K562 (cell line): ENCODE results near the gene SEC14L2. TPM values are rescaled to one million over a fixed set of nuclear protein-coding genes. Genes with fewer than 3 reads are reported as not detected.

Experiments
- CREB1 ChIP-seq, 2 experiments: sonication (generic) in 1 of 2; formaldehyde crosslinking in 1 of 2; IDR thresholded peaks; 2 replicates each; pipeline versions ENCODE4 v1.6.1 to v1.8.0; 2012 to 2022; ENCODE audit warnings: inconsistent platforms in 1 of 2, mild to moderate bottlenecking in 1 of 2, missing genetic modification reagents in 1 of 2, moderate library complexity in 1 of 2
- NR3C1 ChIP-seq: sonication (generic); formaldehyde crosslinking; IDR thresholded peaks from 2 replicates; pipeline ENCODE4 v1.8.1; 2022; ENCODE audit warnings: missing genetic modification reagents
- POLR3G ChIP-seq: IDR thresholded peaks from 2 replicates; pipeline ENCODE4 v1.6.1; 2011; ENCODE audit not compliant: insufficient read length, insufficient replicate concordance; ENCODE audit errors: extremely low read depth
- RBM34 ChIP-seq: fragments of 200-400 bp; formaldehyde crosslinking; IDR thresholded peaks from 2 replicates; pipeline ENCODE4 v1.6.1; 2018; ENCODE audit warnings: low read length, borderline replicate concordance; ENCODE audit not compliant: insufficient read depth
- ZFP36 ChIP-seq: fragments of 150-350 bp; IDR thresholded peaks from 2 replicates; pipeline ENCODE4 v1.6.1; 2018; ENCODE audit warnings: low read length, low read depth; ENCODE audit not compliant: partially characterized antibody
- polyA plus RNA-seq, 8 experiments: library from polyadenylated mRNA; depleted of rRNA in 4 of 8; stranded (reverse) in 5 of 8; unstranded in 3 of 8; fragments of >200 nt; fragmentation: Nextera tagmentation in 2 of 8; fragmentation: Illumina TruSeq in 1 of 8; extraction: Ambion mirVana in 2 of 8; extraction: Trizol in 1 of 8; gene quantifications; 2 replicates each; pipeline versions ENCODE4 v1.2.1 to v1.2.3, GENCODE V29; 2011 to 2014; ENCODE audit warnings: inconsistent platforms in 1 of 8, missing spikeins in 1 of 8
- total RNA-seq, 7 experiments: library from RNA; depleted of rRNA in 6 of 7; stranded (reverse); fragments of >200 nt in 6 of 7; fragmentation: Illumina TruSeq in 2 of 7; extraction: Trizol in 2 of 7; gene quantifications; 2 replicates each; pipeline versions ENCODE4 v1.2.1 to v1.2.3, GENCODE V29; 2011 to 2021; ENCODE audit warnings: low replicate concordance in 1 of 7
- TF ChIP-seq, protein P1 (sequence below), 2 experiments: fragments of 450-650 bp; formaldehyde crosslinking in 1 of 2; IDR thresholded peaks; 2 replicates each; pipeline versions ENCODE4 v1.4.0 to v1.6.1; 2014 to 2020; ENCODE audit warnings: mild to moderate bottlenecking in 2 of 2, borderline replicate concordance in 1 of 2, low read depth in 1 of 2
- TF ChIP-seq, protein P2 (sequence below), 2 experiments: fragments of 200-800 bp in 1 of 2; sonication (Bioruptor generic) in 1 of 2; sonication (generic) in 1 of 2; formaldehyde crosslinking in 1 of 2; IDR thresholded peaks in 1 of 2; conservative IDR thresholded peaks in 1 of 2; 2 replicates each; pipeline versions ENCODE4 v1.5.0 to v1.6.1; 2016 to 2020; ENCODE audit warnings: missing compliant biosample characterization in 1 of 2, missing genetic modification characterization in 1 of 2, missing genetic modification reagents in 1 of 2
- TF ChIP-seq, protein P3 (sequence below): fragments of 250-450 bp; sonication (Bioruptor Pico); IDR thresholded peaks from 2 replicates; pipeline ENCODE4 v1.5.0; 2021; ENCODE audit warnings: mild to moderate bottlenecking, moderate library complexity
- TF ChIP-seq, protein P4 (sequence below): sonication (generic); formaldehyde crosslinking; IDR thresholded peaks from 2 replicates; pipeline ENCODE4 v1.8.1; 2023; ENCODE audit warnings: mild to moderate bottlenecking, missing genetic modification reagents, moderate library complexity

Gene SEC14L2
- total and polyA plus RNA-seq, 9 of the 15 experiments (the other 6 are each of a cell fraction or from before 2014, with no cell fraction given), result 0.03 to 0.17 (median 0.10) TPM

DNA sequence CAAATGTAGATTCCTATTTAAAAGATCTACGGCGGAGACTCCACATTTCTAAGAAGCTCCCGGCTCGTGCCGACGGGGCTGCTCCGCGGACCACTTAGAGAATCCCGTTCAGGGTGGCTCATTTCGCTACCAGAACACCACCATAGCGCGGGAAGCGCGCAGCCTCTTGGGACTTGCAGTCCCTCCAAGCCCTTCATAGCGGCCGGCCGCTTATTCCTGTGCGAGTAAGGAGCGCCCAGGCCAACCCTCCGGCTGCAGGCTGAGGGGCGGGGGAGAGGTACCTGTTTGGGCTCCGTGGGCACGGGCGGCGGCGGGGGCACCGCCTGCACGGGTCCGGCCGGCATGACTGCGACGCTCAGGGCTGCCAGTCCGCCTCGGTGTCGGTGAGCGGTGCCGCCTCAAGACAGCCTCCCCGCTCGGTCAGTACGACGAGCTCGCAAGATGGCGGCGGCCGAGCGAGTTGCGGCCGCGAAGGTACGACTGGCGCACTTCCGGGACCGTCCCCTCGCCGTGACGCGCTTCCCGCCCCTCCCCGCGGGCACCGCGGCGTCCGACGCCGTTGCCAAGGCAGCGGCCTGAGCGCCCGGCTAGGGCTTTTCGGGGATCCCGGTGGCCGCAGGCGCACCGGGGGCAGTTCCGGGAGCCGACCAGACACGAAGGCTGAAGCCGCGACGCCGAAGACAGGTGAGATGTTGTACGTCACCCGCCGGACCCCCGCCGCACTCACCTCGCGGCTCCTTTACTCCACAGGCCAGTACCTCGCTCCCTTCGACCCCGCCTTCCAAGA lies 40.2 kb upstream of the SEC14L2 start, which contains the start of the genes CCDC157 and SF3A1 (continued):
- TF ChIP-seq, protein P1, sequence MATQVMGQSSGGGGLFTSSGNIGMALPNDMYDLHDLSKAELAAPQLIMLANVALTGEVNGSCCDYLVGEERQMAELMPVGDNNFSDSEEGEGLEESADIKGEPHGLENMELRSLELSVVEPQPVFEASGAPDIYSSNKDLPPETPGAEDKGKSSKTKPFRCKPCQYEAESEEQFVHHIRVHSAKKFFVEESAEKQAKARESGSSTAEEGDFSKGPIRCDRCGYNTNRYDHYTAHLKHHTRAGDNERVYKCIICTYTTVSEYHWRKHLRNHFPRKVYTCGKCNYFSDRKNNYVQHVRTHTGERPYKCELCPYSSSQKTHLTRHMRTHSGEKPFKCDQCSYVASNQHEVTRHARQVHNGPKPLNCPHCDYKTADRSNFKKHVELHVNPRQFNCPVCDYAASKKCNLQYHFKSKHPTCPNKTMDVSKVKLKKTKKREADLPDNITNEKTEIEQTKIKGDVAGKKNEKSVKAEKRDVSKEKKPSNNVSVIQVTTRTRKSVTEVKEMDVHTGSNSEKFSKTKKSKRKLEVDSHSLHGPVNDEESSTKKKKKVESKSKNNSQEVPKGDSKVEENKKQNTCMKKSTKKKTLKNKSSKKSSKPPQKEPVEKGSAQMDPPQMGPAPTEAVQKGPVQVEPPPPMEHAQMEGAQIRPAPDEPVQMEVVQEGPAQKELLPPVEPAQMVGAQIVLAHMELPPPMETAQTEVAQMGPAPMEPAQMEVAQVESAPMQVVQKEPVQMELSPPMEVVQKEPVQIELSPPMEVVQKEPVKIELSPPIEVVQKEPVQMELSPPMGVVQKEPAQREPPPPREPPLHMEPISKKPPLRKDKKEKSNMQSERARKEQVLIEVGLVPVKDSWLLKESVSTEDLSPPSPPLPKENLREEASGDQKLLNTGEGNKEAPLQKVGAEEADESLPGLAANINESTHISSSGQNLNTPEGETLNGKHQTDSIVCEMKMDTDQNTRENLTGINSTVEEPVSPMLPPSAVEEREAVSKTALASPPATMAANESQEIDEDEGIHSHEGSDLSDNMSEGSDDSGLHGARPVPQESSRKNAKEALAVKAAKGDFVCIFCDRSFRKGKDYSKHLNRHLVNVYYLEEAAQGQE (IDR thresholded peaks at IDR 0.05; ENCODE audit: borderline replicate concordance), result no peak
- TF ChIP-seq, protein P1 (CRISPR knock-in tag; IDR thresholded peaks at IDR 0.05; ENCODE audit: low read depth), result peak; percentile 45; the same call in 1 of the 2 replicates
- TF ChIP-seq, protein P2, sequence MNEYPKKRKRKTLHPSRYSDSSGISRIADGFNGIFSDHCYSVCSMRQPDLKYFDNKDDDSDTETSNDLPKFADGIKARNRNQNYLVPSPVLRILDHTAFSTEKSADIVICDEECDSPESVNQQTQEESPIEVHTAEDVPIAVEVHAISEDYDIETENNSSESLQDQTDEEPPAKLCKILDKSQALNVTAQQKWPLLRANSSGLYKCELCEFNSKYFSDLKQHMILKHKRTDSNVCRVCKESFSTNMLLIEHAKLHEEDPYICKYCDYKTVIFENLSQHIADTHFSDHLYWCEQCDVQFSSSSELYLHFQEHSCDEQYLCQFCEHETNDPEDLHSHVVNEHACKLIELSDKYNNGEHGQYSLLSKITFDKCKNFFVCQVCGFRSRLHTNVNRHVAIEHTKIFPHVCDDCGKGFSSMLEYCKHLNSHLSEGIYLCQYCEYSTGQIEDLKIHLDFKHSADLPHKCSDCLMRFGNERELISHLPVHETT (CRISPR knock-in tag; conservative IDR thresholded peaks at IDR 0.05 in 1 of 2, IDR thresholded peaks at IDR 0.05 in 1 of 2), result peak in 1 of 2 experiments; percentile 50; a peak in 1 of 4 replicates
- TF ChIP-seq, protein P3, sequence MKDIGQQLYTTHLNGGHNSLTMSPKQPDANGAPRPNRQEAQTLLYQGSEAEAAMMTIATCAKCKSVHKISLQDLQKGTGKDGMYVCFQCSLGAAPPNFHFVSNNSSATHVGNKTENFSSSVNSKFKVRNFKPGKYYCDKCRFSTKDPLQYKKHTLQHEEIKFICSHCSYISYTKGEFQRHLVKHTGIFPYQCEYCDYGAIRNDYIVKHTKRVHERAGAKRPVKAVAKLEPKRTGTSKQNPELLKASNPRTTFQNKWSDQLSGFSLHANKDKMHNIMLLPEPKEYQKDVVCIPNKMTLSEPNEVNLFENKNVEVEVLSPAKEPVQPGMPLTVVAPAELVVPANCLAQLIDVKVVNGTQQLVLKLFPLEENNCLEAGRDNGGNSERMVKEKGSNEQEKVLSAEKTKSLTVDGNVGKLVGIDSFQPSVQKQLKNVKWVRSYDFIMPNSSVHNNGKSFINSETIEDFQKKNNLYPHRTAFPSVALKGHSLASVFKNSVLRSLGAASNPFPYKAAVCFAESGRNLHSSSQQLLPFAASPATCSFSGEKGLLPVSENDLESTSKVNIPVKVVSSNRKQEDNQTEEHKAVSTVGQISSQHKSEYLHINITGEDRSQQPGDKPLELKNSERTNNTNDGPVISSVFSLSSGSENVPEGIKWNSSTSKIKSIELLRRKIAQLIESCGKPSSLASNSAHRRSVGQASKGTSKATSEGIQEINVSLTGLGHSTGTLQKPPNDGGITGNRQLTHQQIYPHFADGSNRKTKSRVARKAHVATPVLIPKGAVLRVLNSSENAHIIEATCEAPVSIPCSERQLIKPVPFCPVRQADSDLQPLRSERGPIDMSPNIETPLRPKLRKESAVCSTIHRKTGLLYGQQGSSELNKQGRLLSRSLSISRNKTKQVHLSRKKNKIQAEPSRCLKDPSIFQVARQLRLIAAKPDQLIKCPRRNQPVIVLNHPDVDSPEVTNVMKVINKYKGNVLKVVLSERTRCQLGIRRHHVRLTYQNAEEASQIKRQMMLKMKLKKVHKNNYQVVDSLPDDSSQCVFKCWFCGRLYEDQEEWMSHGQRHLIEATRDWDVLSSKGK (CRISPR knock-in tag), result no peak
- TF ChIP-seq, protein P4, sequence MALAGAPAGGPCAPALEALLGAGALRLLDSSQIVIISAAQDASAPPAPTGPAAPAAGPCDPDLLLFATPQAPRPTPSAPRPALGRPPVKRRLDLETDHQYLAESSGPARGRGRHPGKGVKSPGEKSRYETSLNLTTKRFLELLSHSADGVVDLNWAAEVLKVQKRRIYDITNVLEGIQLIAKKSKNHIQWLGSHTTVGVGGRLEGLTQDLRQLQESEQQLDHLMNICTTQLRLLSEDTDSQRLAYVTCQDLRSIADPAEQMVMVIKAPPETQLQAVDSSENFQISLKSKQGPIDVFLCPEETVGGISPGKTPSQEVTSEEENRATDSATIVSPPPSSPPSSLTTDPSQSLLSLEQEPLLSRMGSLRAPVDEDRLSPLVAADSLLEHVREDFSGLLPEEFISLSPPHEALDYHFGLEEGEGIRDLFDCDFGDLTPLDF, result peak; percentile 60; the same call in 1 of the 2 replicates
- TF ChIP-seq RBM34 (no peak), ZFP36 (no peak), NR3C1 (CRISPR knock-in tag) (peak; percentile 53; the same call in 1 of the 2 replicates), CREB1 (IDR thresholded peaks at IDR 0.05) (peak; percentile 94), CREB1 (CRISPR knock-in tag; IDR thresholded peaks at IDR 0.05) (peak; percentile 96), POLR3G (no peak)
